Loucy (cell line): Measurements from ENCODE around the gene CYCS.

Experiments used
- CTCF ChIP-seq: fragments of 200-600 bp; sonication (generic); conservative IDR thresholded peaks from 2 replicates; pipeline ENCODE4 v1.5.1; 2014; ENCODE audit warnings: mild to moderate bottlenecking, antibody characterized with exemption, low read length
- EZH2phosphoT487 ChIP-seq: fragments of 200-600 bp; IDR thresholded peaks from 2 replicates; pipeline ENCODE4 v1.6.1; 2018; ENCODE audit warnings: antibody characterized with exemption, mild to moderate bottlenecking, moderate library complexity, borderline replicate concordance

- TF ChIP-seq CTCF (no peak), EZH2phosphoT487 (no peak)
Measured at GRCh38 chr7:25134358-25135010, 9.4 kb upstream of the CYCS start.
